ENCODE results near the gene XG. TPM values are rescaled to one million over a fixed set of nuclear protein-coding genes. Genes with fewer than 3 reads are reported as not detected.

XG gene
- total RNA-seq, 4 donors from 2014 or later: 0.76 TPM; not detected in 3

- no peak for DNase-seq
- Histone ChIP-seq H3K4me3 (no peak overlapping the region), H3K36me3 (no peaks in the 10 kb centered on the region), H3K4me1 (no peaks in the 10 kb centered on the region), H3K27me3 (no peaks in the 10 kb centered on the region), H3K27ac (no peak overlapping the region), H3K9me3 (no peaks in the 10 kb centered on the region)
- TF ChIP-seq, protein P1, sequence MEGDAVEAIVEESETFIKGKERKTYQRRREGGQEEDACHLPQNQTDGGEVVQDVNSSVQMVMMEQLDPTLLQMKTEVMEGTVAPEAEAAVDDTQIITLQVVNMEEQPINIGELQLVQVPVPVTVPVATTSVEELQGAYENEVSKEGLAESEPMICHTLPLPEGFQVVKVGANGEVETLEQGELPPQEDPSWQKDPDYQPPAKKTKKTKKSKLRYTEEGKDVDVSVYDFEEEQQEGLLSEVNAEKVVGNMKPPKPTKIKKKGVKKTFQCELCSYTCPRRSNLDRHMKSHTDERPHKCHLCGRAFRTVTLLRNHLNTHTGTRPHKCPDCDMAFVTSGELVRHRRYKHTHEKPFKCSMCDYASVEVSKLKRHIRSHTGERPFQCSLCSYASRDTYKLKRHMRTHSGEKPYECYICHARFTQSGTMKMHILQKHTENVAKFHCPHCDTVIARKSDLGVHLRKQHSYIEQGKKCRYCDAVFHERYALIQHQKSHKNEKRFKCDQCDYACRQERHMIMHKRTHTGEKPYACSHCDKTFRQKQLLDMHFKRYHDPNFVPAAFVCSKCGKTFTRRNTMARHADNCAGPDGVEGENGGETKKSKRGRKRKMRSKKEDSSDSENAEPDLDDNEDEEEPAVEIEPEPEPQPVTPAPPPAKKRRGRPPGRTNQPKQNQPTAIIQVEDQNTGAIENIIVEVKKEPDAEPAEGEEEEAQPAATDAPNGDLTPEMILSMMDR (IDR thresholded peaks at IDR 0.05): no peak
- no peak for TF ChIP-seq POLR2A (IDR thresholded peaks at IDR 0.05)
- intact Hi-C loops (cut with DNase I; ENCODE audit: low total_unique reads): no loop called here
These were observed 111.8 kb downstream of the XG start for GRCh38 chrX:2863646-2864045.

Other genes starting within 250 kb of the XG start
- 100 to 1,000 TPM in 3 of 4 donors, 10 to 100 TPM in 1; 81.9 to 329 (median 202) TPM for gene CD99, start 60.7 kb upstream of the XG start, total RNA-seq
- 1 to 10 TPM in 3 of 4 donors, not detected in 1; 1.0 to 9.6 (median 2.4) TPM for gene GYG2, start 76.9 kb downstream of the XG start, total RNA-seq
- gene ARSD, start 177.3 kb downstream of the XG start, total RNA-seq: 10 to 100 TPM; 14.3 to 46.8 (median 25.5) TPM